Measurements from ENCODE around the gene KLK7. TPM values are rescaled to one million over a fixed set of nuclear protein-coding genes. Genes with fewer than 3 reads are reported as not detected.

Gene KLK7
- total and polyA plus RNA-seq, 2 of the 4 experiments (the other 2 are of a cell fraction), result not detected

GRCh38 chr19:51023946-51024345 lies 40.2 kb upstream of the KLK7 start:
- Histone ChIP-seq H2BK120ac (ENCODE audit: low read depth, low read length) (no peak overlapping the region), H3K9me3 (ENCODE audit: control insufficient read depth, insufficient read depth, low read length) (no peaks in the 10 kb centered on the region), H3K18ac (ENCODE audit: low read depth, low read length) (no peak overlapping the region), H3K4me3 (ENCODE audit: insufficient read depth, low read depth, low read length) (no peak overlapping the region), H4K20me1 (ENCODE audit: insufficient read depth, low read length) (no peaks in the 10 kb centered on the region), H3K79me1 (ENCODE audit: low read depth in 1 of 2, low read length in 2 of 2) (no peaks in the 10 kb centered on the region), H4K5ac (ENCODE audit: low read depth, low read length) (no peak overlapping the region), H3K9ac (ENCODE audit: low read depth, low read length) (no peak overlapping the region), H3K4ac (ENCODE audit: low read depth, low read length) (no peak overlapping the region), H3K4me2 (ENCODE audit: low read depth, low read length) (no peak overlapping the region), H3K9me1 (ENCODE audit: insufficient read depth, low read length) (no peaks in the 10 kb centered on the region), H3K14ac (replicated peaks; ENCODE audit: low read depth, low read length) (no peak overlapping the region), H4K8ac (ENCODE audit: low read depth in 2 of 2, low read length in 2 of 2) (no peak overlapping the region), H3K4me1 (ENCODE audit: control insufficient read depth, insufficient read depth, low read length) (no peaks in the 10 kb centered on the region), H2BK15ac (ENCODE audit: low read depth, low read length) (no peak overlapping the region), H2BK20ac (ENCODE audit: low read depth, low read length) (no peak overlapping the region), H3K27ac (ENCODE audit: insufficient read depth, low read length) (no peak overlapping the region), H3K56ac (ENCODE audit: extremely low read depth, insufficient read depth, low read length) (no peak overlapping the region), H3K23ac (ENCODE audit: low read depth, low read length) (no peak overlapping the region), H2AK5ac (ENCODE audit: low read depth, low read length) (no peak overlapping the region), H2AFZ (replicated peaks; ENCODE audit: low read length, poor library complexity) (no peak overlapping the region), H3K27me3 (ENCODE audit: control insufficient read depth, insufficient read depth, low read length) (peaks cover 11% of the 10 kb centered on the region), H2BK5ac (ENCODE audit: low read depth, low read length, poor library complexity, severe bottlenecking) (no peak overlapping the region), H2AK9ac (replicated peaks; ENCODE audit: low read depth, low read length, poor library complexity) (no peak overlapping the region), H4K91ac (ENCODE audit: insufficient read depth, low read depth, low read length) (no peak overlapping the region), H3K36me3 (ENCODE audit: control insufficient read depth, insufficient read depth, low read length) (no peaks in the 10 kb centered on the region)
- ATAC-seq (ENCODE audit: low read depth), result no peak
- no peak for DNase-seq
- CTCF ChIA-PET, result no interaction called here
- WGBS, 2 experiments (ENCODE audit: extremely low coverage in 2 of 2, insufficient read length in 1 of 2), result 95% methylated on average over 4 of the region's 11 CpGs; no CpG with 5 or more reads in 1 of the 2 experiments
- no TSS peak for BruUV-seq (replicated peaks)
- in situ Hi-C loops (cut with MboI; ENCODE audit: low sequenced_read_pairs) (no loop called here), dilution Hi-C loops (cut with HindIII; ENCODE audit: low sequenced_read_pairs, unreplicated experiment) (no loop called here), intact Hi-C loops (cut with micrococcal nuclease) (no loop called here)
- POLR2A ChIA-PET (ENCODE audit: unreplicated experiment), result no interaction called here
- TF ChIP-seq POLR2A (IDR thresholded peaks at IDR 0.05; ENCODE audit: low read depth, low read length), result no peak
- TF ChIP-seq RFX5 (IDR thresholded peaks at IDR 0.05; ENCODE audit: low read depth, low read length), result no peak
- TF ChIP-seq NFE2L2 (IDR thresholded peaks at IDR 0.05; ENCODE audit: low read depth, low read length), result no peak
- TF ChIP-seq BHLHE40 (IDR thresholded peaks at IDR 0.05; ENCODE audit: low read depth, low read length), result no peak
- no peak for TF ChIP-seq CTCF (conservative IDR thresholded peaks at IDR 0.05; ENCODE audit: low read depth, low read length)
- TF ChIP-seq SMC3 (IDR thresholded peaks at IDR 0.05; ENCODE audit: low read depth, low read length), result no peak
- TF ChIP-seq, protein P1, sequence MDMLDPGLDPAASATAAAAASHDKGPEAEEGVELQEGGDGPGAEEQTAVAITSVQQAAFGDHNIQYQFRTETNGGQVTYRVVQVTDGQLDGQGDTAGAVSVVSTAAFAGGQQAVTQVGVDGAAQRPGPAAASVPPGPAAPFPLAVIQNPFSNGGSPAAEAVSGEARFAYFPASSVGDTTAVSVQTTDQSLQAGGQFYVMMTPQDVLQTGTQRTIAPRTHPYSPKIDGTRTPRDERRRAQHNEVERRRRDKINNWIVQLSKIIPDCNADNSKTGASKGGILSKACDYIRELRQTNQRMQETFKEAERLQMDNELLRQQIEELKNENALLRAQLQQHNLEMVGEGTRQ (IDR thresholded peaks at IDR 0.05; ENCODE audit: low read depth, low read length), result no peak
- no peak for TF ChIP-seq CEBPB (IDR thresholded peaks at IDR 0.05; ENCODE audit: low read depth, low read length)
- no peak for TF ChIP-seq RCOR1 (IDR thresholded peaks at IDR 0.05; ENCODE audit: insufficient replicate concordance, low read length)
- TF ChIP-seq RAD21 (IDR thresholded peaks at IDR 0.05; ENCODE audit: low read length), result no peak
- TF ChIP-seq FOS (IDR thresholded peaks at IDR 0.05; ENCODE audit: low read depth, low read length), result no peak
- no peak for TF ChIP-seq MXI1 (IDR thresholded peaks at IDR 0.05; ENCODE audit: borderline replicate concordance, low read depth, low read length)
- no peak for TF ChIP-seq CHD1 (IDR thresholded peaks at IDR 0.05; ENCODE audit: low read depth, low read length)
